ENCODE results near the gene LOXHD1. TPM values are rescaled to one million over a fixed set of nuclear protein-coding genes. Genes with fewer than 3 reads are reported as not detected.

The LOXHD1 gene
- total RNA-seq, 1 experiment from 2014 or later: 0.03 TPM

GRCh38 chr18:46624127-46624526 lies 32.9 kb downstream of the LOXHD1 start:
- no peak for DNase-seq
- H3K4me3 ChIP-seq (ENCODE audit: insufficient read depth, low read depth, low read length): no peak overlapping the region
- H3K36me3 ChIP-seq (replicated peaks; ENCODE audit: control insufficient read depth, insufficient read depth, low read length): no peaks in the 10 kb centered on the region
- no peaks in the 10 kb centered on the region for H3K27me3 ChIP-seq (ENCODE audit: control insufficient read depth, insufficient read depth, low read length)

DNA sequence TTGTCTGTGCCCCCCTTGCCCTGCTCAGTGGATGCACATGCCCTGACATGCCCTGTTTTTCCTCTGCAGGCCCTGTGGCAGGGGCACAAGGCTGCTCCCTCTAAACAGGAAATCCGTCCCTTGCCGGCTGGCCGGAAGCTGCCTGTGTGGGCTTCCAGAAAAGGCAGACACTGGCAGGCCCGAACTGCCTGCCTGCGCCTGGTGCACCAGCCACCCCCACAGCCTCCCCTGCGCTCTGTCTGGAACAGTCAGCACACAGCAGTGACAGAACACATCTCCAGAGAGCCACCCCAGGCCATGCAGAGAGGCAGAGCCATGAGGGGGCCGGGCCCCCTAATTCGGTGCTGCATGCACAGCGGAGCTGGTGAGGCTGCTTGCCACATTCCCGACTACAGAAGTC lies 33.5 kb downstream of the LOXHD1 start:
- DNase-seq: no peak
- Histone ChIP-seq H3K27me3 (ENCODE audit: control insufficient read depth, insufficient read depth, low read length) (no peaks in the 10 kb centered on the region), H3K4me3 (ENCODE audit: insufficient read depth, low read depth, low read length) (no peak overlapping the region), H3K36me3 (replicated peaks; ENCODE audit: control insufficient read depth, insufficient read depth, low read length) (no peaks in the 10 kb centered on the region)

DNA sequence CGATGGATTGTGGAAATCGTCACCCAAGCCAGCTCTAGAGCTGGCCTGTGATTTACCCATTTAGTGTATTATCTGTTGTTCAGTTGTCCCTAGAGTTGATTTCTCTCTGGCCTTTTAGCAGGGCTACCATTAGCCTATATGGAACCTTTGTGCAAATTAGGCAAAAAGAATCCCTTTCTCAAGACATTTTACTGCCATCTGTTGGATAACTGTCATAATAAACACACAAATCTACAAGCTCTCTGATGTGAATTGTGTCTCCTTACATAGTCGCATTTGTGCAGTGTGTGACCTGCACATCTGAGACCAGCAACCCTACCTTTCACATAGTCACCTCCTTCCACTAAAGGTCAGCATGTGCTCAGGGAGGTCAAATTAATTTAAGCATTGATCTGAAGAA lies 34.0 kb downstream of the LOXHD1 start:
- DNase-seq: no peak
- H3K36me3 ChIP-seq (replicated peaks; ENCODE audit: control insufficient read depth, insufficient read depth, low read length): no peaks in the 10 kb centered on the region
- no peaks in the 10 kb centered on the region for H3K27me3 ChIP-seq (ENCODE audit: control insufficient read depth, insufficient read depth, low read length)
- H3K4me3 ChIP-seq (ENCODE audit: insufficient read depth, low read depth, low read length): no peak overlapping the region

DNA sequence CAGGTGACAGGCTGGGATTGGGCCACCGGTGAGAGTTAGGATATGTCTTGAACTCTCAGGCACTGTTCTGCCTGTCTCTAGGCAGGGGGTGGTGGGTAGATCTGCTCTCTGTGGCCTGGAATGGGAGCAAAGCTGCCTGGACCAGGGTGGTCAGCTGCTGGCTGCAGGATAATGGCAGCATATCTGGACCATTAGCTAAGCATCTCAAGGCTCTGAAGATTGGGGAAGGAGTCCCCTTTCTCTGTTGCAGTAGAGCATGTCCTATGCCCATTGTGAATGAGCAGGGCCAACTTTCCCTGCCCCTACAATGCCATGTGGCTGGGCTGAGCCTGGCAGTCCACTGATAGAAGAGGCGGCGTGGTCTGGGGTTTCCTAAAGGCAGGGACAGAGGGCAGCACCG lies 34.6 kb downstream of the LOXHD1 start:
- H3K4me3 ChIP-seq (ENCODE audit: insufficient read depth, low read depth, low read length): no peak overlapping the region
- no peak for DNase-seq
- H3K27me3 ChIP-seq (ENCODE audit: control insufficient read depth, insufficient read depth, low read length): no peaks in the 10 kb centered on the region
- no peaks in the 10 kb centered on the region for H3K36me3 ChIP-seq (replicated peaks; ENCODE audit: control insufficient read depth, insufficient read depth, low read length)

- Histone ChIP-seq H3K27me3 (ENCODE audit: control insufficient read depth, insufficient read depth, low read length) (no peaks in the 10 kb centered on the region), H3K4me3 (ENCODE audit: insufficient read depth, low read depth, low read length) (no peak overlapping the region), H3K36me3 (replicated peaks; ENCODE audit: control insufficient read depth, insufficient read depth, low read length) (no peaks in the 10 kb centered on the region)
- DNase-seq: no peak
Observed at GRCh38 chr18:46621871-46622270, 35.1 kb downstream of the LOXHD1 start.

DNA sequence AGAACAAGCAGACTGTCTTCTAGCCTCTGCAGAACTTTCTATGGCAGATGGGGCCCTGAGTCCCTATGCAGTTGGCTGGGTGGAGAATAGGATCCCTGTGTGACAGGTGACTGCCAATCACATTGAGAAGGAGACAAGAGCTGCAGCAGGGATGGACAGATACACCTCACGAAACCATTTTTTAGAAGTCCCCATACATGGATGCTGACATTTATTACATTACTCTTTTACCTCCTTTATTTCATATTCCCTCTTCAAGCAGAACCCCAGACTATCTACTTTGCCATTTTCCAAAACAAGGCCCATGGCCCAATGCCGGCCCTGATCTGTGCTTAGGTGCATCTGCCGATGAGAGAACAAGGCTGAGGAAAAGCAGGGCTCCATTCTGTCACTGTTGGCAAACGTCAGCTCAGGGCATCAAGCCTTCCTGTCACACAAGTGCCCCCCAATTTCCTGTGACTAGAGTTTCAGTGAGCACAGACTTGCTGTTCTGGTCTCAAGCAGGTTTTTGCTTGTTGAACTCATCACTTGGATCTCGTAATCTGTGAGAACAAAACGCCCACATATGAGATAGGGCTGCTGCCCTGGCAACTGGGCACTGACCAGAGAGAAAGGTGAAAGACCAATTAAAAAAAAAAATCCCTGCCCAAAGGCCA lies 35.8 kb downstream of the LOXHD1 start:
- DNase-seq: no peak
- H3K27me3 ChIP-seq (ENCODE audit: control insufficient read depth, insufficient read depth, low read length): no peaks in the 10 kb centered on the region
- H3K4me3 ChIP-seq (ENCODE audit: insufficient read depth, low read depth, low read length): no peak overlapping the region
- H3K36me3 ChIP-seq (replicated peaks; ENCODE audit: control insufficient read depth, insufficient read depth, low read length): no peaks in the 10 kb centered on the region

DNA sequence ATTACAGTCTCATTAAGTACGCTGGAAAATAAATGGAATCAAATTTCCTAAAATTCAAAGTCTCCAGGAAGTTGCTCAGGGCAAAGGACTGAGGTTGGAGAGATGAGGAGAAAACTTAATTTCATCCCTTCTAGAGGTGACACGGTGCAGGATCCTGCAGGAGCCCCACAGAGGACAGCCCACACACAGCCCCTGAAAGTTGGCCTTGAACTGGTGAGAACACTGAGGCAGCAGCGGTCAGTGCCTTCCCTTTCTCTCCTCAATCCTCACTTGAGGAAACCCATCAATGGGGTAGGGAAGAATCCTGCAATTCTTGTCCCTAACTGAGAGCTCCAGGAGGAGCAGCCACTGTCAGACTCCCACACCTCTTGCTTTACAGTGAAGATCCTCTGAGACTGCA lies 37.5 kb downstream of the LOXHD1 start:
- no peaks in the 10 kb centered on the region for H3K27me3 ChIP-seq (ENCODE audit: control insufficient read depth, insufficient read depth, low read length)
- no peak for DNase-seq
- H3K36me3 ChIP-seq (replicated peaks; ENCODE audit: control insufficient read depth, insufficient read depth, low read length): no peaks in the 10 kb centered on the region

GRCh38 chr18:46615720-46616119 lies 41.3 kb downstream of the LOXHD1 start:
- Histone ChIP-seq H3K36me3 (replicated peaks; ENCODE audit: control insufficient read depth, insufficient read depth, low read length) (no peaks in the 10 kb centered on the region), H3K4me3 (ENCODE audit: insufficient read depth, low read depth, low read length) (no peak overlapping the region), H3K27me3 (ENCODE audit: control insufficient read depth, insufficient read depth, low read length) (no peaks in the 10 kb centered on the region)
- no peak for DNase-seq

More for the DNA sequence above, 37.5 kb downstream of the LOXHD1 start:
- H3K4me3 ChIP-seq (ENCODE audit: insufficient read depth, low read depth, low read length): no peak overlapping the region

DNA sequence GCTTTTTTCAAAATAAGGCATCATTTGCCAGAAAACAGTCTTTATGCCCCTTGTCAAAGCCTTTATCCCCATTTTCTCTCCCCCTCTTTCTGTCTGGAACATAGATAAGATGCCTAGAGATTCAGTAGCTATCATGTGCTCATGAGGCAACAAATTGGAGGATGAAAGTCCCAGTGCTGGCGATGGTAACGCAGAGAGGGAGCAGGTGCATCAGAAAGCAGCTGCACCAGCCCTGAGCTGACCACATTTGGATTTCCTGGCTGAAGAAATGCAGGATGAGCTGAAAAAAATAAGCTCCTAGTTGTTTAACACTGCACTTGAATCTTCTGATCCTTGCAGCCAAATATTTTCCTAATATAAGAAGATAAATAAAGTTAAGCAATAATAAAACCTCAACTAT lies 48.0 kb downstream of the LOXHD1 start:
- DNase-seq: no peak
- Histone ChIP-seq H3K27me3 (ENCODE audit: control insufficient read depth, insufficient read depth, low read length) (no peaks in the 10 kb centered on the region), H3K4me3 (ENCODE audit: insufficient read depth, low read depth, low read length) (no peak overlapping the region), H3K36me3 (replicated peaks; ENCODE audit: control insufficient read depth, insufficient read depth, low read length) (no peaks in the 10 kb centered on the region)

DNA sequence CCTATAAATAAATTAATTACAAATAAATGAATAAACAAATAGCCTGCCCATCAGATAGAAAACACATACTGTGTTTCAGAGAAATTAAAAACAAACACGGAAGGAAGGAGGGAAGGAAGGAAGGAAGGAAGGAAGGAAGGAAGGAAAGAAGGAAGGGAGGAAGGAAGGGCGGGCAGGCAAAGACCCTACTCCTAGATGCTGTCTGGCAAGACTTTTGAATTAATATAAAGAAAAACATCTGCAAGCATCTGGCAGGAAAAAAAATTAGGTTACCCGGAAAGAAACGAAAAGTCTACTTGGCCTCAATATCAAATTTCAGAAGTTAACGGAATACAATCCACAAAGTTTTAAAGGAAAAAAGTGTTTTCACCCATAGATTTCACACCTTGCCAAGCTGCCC lies 49.1 kb downstream of the LOXHD1 start:
- Histone ChIP-seq H3K4me3 (ENCODE audit: insufficient read depth, low read depth, low read length) (no peak overlapping the region), H3K36me3 (replicated peaks; ENCODE audit: control insufficient read depth, insufficient read depth, low read length) (no peaks in the 10 kb centered on the region), H3K27me3 (ENCODE audit: control insufficient read depth, insufficient read depth, low read length) (no peaks in the 10 kb centered on the region)
- DNase-seq: no peak

DNA sequence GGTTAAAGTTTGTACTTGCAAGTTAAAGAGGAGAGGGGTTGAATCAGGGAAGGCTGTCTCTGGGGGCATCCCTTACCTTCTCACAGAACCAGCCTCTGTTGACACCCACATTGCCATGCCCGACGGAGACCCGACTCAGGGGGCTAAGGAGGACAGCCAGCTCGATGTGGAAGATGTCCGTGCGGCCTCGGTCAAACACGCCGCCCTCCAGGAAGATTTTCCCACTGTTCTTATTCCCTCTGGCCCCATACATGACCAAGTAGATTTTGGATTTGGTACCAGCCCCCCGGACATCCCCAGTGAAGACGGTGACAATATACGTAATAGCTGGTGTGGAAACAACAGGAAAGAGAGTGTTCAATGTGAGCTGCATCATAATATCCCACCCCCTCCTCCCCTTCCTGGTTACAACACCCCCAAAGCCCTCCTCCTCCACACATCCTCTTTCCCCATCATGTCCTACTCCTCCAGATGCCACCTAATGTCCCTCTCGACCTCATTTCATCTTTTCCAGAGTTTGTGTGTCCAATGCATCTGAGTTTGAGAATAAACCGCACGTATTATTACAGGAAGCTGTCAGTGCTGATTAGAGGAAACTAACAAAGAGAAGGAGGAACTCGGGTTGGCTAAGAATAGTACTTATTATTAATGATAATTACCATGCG lies 55.7 kb downstream of the LOXHD1 start:
- no peaks in the 10 kb centered on the region for H3K36me3 ChIP-seq (replicated peaks; ENCODE audit: control insufficient read depth, insufficient read depth, low read length)
- no peaks in the 10 kb centered on the region for H3K27me3 ChIP-seq (ENCODE audit: control insufficient read depth, insufficient read depth, low read length)
- DNase-seq: no peak
- no peak overlapping the region for H3K4me3 ChIP-seq (ENCODE audit: insufficient read depth, low read depth, low read length)

GRCh38 chr18:46596119-46596518 lies 60.9 kb downstream of the LOXHD1 start:
- DNase-seq: no peak
- Histone ChIP-seq H3K27me3 (ENCODE audit: control insufficient read depth, insufficient read depth, low read length) (no peaks in the 10 kb centered on the region), H3K4me3 (ENCODE audit: insufficient read depth, low read depth, low read length) (no peak overlapping the region), H3K36me3 (replicated peaks; ENCODE audit: control insufficient read depth, insufficient read depth, low read length) (no peaks in the 10 kb centered on the region)

- Histone ChIP-seq H3K36me3 (replicated peaks; ENCODE audit: control insufficient read depth, insufficient read depth, low read length) (no peaks in the 10 kb centered on the region), H3K4me3 (ENCODE audit: insufficient read depth, low read depth, low read length) (no peak overlapping the region), H3K27me3 (ENCODE audit: control insufficient read depth, insufficient read depth, low read length) (no peaks in the 10 kb centered on the region)
- DNase-seq: no peak
Observed at GRCh38 chr18:46591783-46592391, 65.1 kb downstream of the LOXHD1 start.

- no peaks in the 10 kb centered on the region for H3K27me3 ChIP-seq (ENCODE audit: control insufficient read depth, insufficient read depth, low read length)
- DNase-seq: no peak
- H3K36me3 ChIP-seq (replicated peaks; ENCODE audit: control insufficient read depth, insufficient read depth, low read length): no peaks in the 10 kb centered on the region
- H3K4me3 ChIP-seq (ENCODE audit: insufficient read depth, low read depth, low read length): no peak overlapping the region
Observed at GRCh38 chr18:46590103-46590502, 66.9 kb downstream of the LOXHD1 start.

GRCh38 chr18:46588971-46589660 lies 67.9 kb downstream of the LOXHD1 start:
- H3K36me3 ChIP-seq (replicated peaks; ENCODE audit: control insufficient read depth, insufficient read depth, low read length): no peaks in the 10 kb centered on the region
- no peak for DNase-seq
- no peaks in the 10 kb centered on the region for H3K27me3 ChIP-seq (ENCODE audit: control insufficient read depth, insufficient read depth, low read length)
- H3K4me3 ChIP-seq (ENCODE audit: insufficient read depth, low read depth, low read length): no peak overlapping the region
